ENCODE measurements around the gene ACTG1. TPM values are rescaled to one million over a fixed set of nuclear protein-coding genes. Genes with fewer than 3 reads are reported as not detected.

ACTG1 gene
- total and polyA plus RNA-seq, 9 of the 15 experiments (the other 6 are each of a cell fraction or from before 2014, with no cell fraction given): 224 to 1,775 (median 568) TPM

- TF ChIP-seq ZNF655 (CRISPR knock-in tag; IDR thresholded peaks at IDR 0.05) (no peak), HMGN3 (IDR thresholded peaks at IDR 0.05; ENCODE audit: borderline replicate concordance, extremely low read depth, insufficient read length, low read depth, low read length) (peak; percentile 37), ILK (tag; IDR thresholded peaks at IDR 0.05; ENCODE audit: borderline replicate concordance, low read depth) (no peak), POLR2A (conservative IDR thresholded peaks at IDR 0.05) (peak; percentile 86), SMAD4 (CRISPR knock-in tag; conservative IDR thresholded peaks at IDR 0.05) (peak; percentile 43; the same call in 1 of the 2 replicates), VEZF1 (CRISPR knock-in tag; IDR thresholded peaks at IDR 0.05) (peak; percentile 81), FOS (IDR thresholded peaks at IDR 0.05; ENCODE audit: extremely low read depth, insufficient read length) (peak; percentile 53), KDM5B (IDR thresholded peaks at IDR 0.05; ENCODE audit: insufficient replicate concordance, low read depth, low read length) (peak; percentile 85), ERF (CRISPR knock-in tag; IDR thresholded peaks at IDR 0.05) (peak; percentile 44; the same call in 1 of the 2 replicates), NR2C2 (CRISPR knock-in tag; IDR thresholded peaks at IDR 0.05) (no peak), NR2C2 (tag; IDR thresholded peaks at IDR 0.05) (peak; percentile 51; the same call in 1 of the 2 replicates), MBD2 (IDR thresholded peaks at IDR 0.05; ENCODE audit: borderline replicate concordance, low read depth) (peak; percentile 30; the same call in 1 of the 2 replicates), DDX20 (tag; IDR thresholded peaks at IDR 0.05; ENCODE audit: low read depth) (no peak), KAT8 (IDR thresholded peaks at IDR 0.05; ENCODE audit: low read depth) (no peak), ZFX (CRISPR knock-in tag; IDR thresholded peaks at IDR 0.05) (peak; percentile 97), FOXP1 (CRISPR knock-in tag; IDR thresholded peaks at IDR 0.05) (peak; percentile 59), KHSRP (IDR thresholded peaks at IDR 0.05) (no peak), TRIM24 (IDR thresholded peaks at IDR 0.05) (no peak), CXXC5 (CRISPR knock-in tag; IDR thresholded peaks at IDR 0.05) (peak; percentile 75), ZBTB11 (CRISPR knock-in tag; IDR thresholded peaks at IDR 0.05) (peak in 1 of 3 experiments; percentile 48; a peak in 1 of 6 replicates)
These were observed 24.9 kb downstream of the ACTG1 start (continued) for GRCh38 chr17:81487487-81488275.

All from K562 (cell line).